OCI-LY1 (cell line): ENCODE data around the gene NACC1.

Source experiments
- CTCF ChIP-seq: fragments of 200-600 bp; sonication (generic), shearing (Covaris generic); IDR thresholded peaks from 2 replicates; pipeline ENCODE4 v1.5.1; 2017; ENCODE audit warnings: mild to moderate bottlenecking, antibody characterized with exemption, low read length, moderate library complexity, mixed read lengths
- EZH2 ChIP-seq: fragments of 200-600 bp; sonication (generic), shearing (Covaris generic); IDR thresholded peaks from 2 replicates; pipeline ENCODE4 v1.8.0; 2017; ENCODE audit warnings: borderline replicate concordance, mixed run types, mild to moderate bottlenecking, antibody characterized with exemption, low read length, moderate library complexity, mixed read lengths

DNA sequence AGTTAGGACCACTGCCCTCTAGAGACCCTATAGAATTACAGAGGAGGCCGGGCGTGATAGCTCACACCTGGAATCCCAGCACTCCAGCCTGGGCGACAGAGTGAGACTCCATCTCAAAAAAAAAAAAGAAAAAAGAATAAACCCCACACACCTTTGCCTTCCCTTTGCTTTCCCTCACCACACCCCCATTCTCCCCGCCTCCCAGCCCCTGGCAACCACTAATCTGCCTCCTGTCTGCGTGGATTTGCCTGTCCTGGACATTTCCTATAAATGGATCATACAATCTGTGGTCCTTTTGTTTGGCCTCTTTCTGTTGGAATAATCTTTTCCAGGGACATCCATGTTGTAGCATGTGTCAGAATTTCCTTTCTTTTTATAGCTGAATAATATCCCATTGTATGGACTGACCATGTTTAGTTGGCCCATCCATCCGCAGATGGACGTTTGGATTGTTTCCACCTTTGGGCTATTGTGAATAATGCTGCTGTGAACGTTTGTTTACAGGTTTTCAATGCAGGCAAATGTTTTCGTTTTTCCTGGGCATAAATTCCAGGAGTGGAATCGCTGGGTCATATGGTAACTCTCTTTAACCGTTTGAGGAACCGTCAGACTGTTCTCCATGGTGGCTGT lies 15.3 kb downstream of the NACC1 start:
- TF ChIP-seq CTCF (no peak), EZH2 (no peak)
